Right lobe of liver (tissue), 6 donors: Measurements from ENCODE around the gene REV3L. TPM values are rescaled to one million over a fixed set of nuclear protein-coding genes. Genes with fewer than 3 reads are reported as not detected.

Source experiments
- ATAC-seq, 4 donors: fragments of 200-7000 bp; cut with Tn5 transposase; one replicate each; pipeline ENCODE4 v1.9.1; 2020; ENCODE audit warnings: mild to moderate bottlenecking in 4 of 4, moderate library complexity in 4 of 4
- DNase-seq, 3 donors: peaks; one replicate each; pipeline ENCODE4 v3.0.0-alpha.2; 2020
- H3K27ac ChIP-seq, 3 donors: fragments of 200-600 bp; one replicate each; pipeline ENCODE4 v1.8.0; 2022
- H3K27me3 ChIP-seq, 2 donors: fragments of 200-600 bp; one replicate each; pipeline ENCODE4 v1.8.0; 2022
- H3K36me3 ChIP-seq, 4 donors: fragments of 200-600 bp; sonication (generic) in 1 of 4; one replicate each; pipeline versions ENCODE4 v1.5.1 to v1.8.0; 2017 to 2022; ENCODE audit warnings: control low read depth in 1 of 4
- H3K4me1 ChIP-seq, 4 donors: fragments of 200-600 bp; sonication (generic) in 1 of 4; one replicate each; pipeline versions ENCODE4 v1.5.1 to v1.8.0; 2017 to 2022; ENCODE audit warnings: control low read depth in 1 of 4
- H3K4me3 ChIP-seq, 3 donors: fragments of 200-600 bp; one replicate each; pipeline ENCODE4 v1.8.0; 2022
- H3K9me3 ChIP-seq, 4 donors: fragments of 200-600 bp; sonication (generic) in 1 of 4; one replicate each; pipeline versions ENCODE4 v1.5.1 to v1.8.0; 2017 to 2022; ENCODE audit warnings: control low read depth in 1 of 4
- CTCF ChIP-seq, 4 donors: fragments of 200-600 bp in 3 of 4; fragments of 450-650 bp in 1 of 4; IDR thresholded peaks; one replicate each; pipeline versions ENCODE4 v1.5.1 to v1.8.0; 2016 to 2022; ENCODE audit warnings: antibody characterized with exemption in 4 of 4, mild to moderate bottlenecking in 2 of 4
- POLR2A ChIP-seq: fragments of 450-650 bp; IDR thresholded peaks from one replicate; pipeline ENCODE4 v1.6.1; 2017; ENCODE audit warnings: antibody characterized with exemption, mild to moderate bottlenecking
- WGBS: methylation state at CpG from one replicate; pipeline ENCODE4 v1.1.6; 2018; ENCODE audit warnings: low coverage, low lambda C conversion rate; ENCODE audit not compliant: insufficient coverage; ENCODE audit errors: missing lambda C conversion rate; 5-methylcytosine and 5-hydroxymethylcytosine counted together
- intact Hi-C, 2 donors: fragments of 100-400 bp; cut with DNase I; formaldehyde crosslinking; loops; one replicate each; pipeline versions ENCODE4 v1.11.2 to v1.14.1; 2022
- long read RNA-seq: library from polyadenylated mRNA; unstranded; transcript quantifications from one replicate; pipeline ENCODE4 v2.0.0, GENCODE V29; 2019
- total RNA-seq, 6 experiments: library from RNA; depleted of rRNA in 2 of 6; stranded (reverse); fragments of >200 nt in 2 of 6; fragmentation: NEBNext Ultra II Directional in 3 of 6; extraction: Animal tissue kit (Norgen Biotek cat#: 25700) in 3 of 6; gene quantifications; one replicate each; pipeline versions ENCODE4 v1.1.0 to v1.2.4, GENCODE V29; 2016 to 2023
- donor health status: DM: no; HTN: yes; CAD: no.
- donor health status: DM: no; HTN: no; CAD: no.
- donor health status: DM: no; HTN: no; CAD: no.
- donor health status: DM: no; HTN: yes; CAD: no.
- donor health status: DM: no; HTN: yes; CAD: no.

REV3L gene
- 10 to 100 TPM in 4 of 6 experiments, 1 to 10 TPM in 2; 9.3 to 21.4 (median 12.5) TPM for total RNA-seq
- long read RNA-seq, partial matches to known transcripts, result 0 of 2 reads
- long read RNA-seq, other reads (novel, unspliced or antisense), result 2 of 2 reads

GRCh38 chr6:111482959-111483735, at the start of gene REV3L:
TSS of gene REV3L (minus strand) at chr6:111483218. CDS start at chr6:111482888, 330 bp downstream.
- Histone ChIP-seq H3K27ac (peak within 1 kb of the TSS; percentile 95 to 98 (median 96)), H3K36me3 (no peaks in the 10 kb centered on the region), H3K27me3 (no peaks in the 10 kb centered on the region), H3K4me1 (peaks cover 0 to 24% (median 4%) of the 10 kb centered on the region in 4 donors), H3K4me3 (peak within 1 kb of the TSS; percentile 80 to 89 (median 82)), H3K9me3 (no peaks in the 10 kb centered on the region)
- ATAC-seq, result peak; percentile 63 to 77 (median 70)
- DNase-seq, result peak; percentile 89 to 92 (median 89)
- intact Hi-C loops, result no loop called here
- TF ChIP-seq CTCF (IDR thresholded peaks at IDR 0.05), result no peak
- TF ChIP-seq POLR2A, result peak; percentile 58
- 0% methylated on average over 3 of the region's 84 CpGs for WGBS

- Histone ChIP-seq H3K9me3 (no peaks in the 10 kb centered on the region), H3K4me1 (peaks cover 0 to 8% (median 3%) of the 10 kb centered on the region in 4 donors), H3K27ac (no peak overlapping the region), H3K36me3 (no peaks in the 10 kb centered on the region), H3K27me3 (no peaks in the 10 kb centered on the region), H3K4me3 (no peak overlapping the region)
- TF ChIP-seq POLR2A (no peak), CTCF (IDR thresholded peaks at IDR 0.05) (no peak)
- 92% methylated on average over 5 of the region's 5 CpGs for WGBS
- DNase-seq (no peak), ATAC-seq (no peak)
- intact Hi-C loops, result no loop called here
Measured at GRCh38 chr6:111531185-111531584, 48.2 kb upstream of the REV3L start.

- 91% methylated on average over 7 of the region's 8 CpGs for WGBS
- DNase-seq (no peak), ATAC-seq (no peak)
- intact Hi-C loops, result no loop called here
- Histone ChIP-seq H3K27me3 (no peaks in the 10 kb centered on the region), H3K36me3 (no peaks in the 10 kb centered on the region), H3K4me3 (no peak overlapping the region), H3K4me1 (peaks cover 0 to 8% (median 3%) of the 10 kb centered on the region in 4 donors), H3K27ac (no peak overlapping the region), H3K9me3 (no peaks in the 10 kb centered on the region)
- no peak for TF ChIP-seq CTCF (IDR thresholded peaks at IDR 0.05)
- TF ChIP-seq POLR2A, result no peak
Measured at GRCh38 chr6:111530667-111531066, 47.6 kb upstream of the REV3L start.

GRCh38 chr6:111530218-111530617, 47.2 kb upstream of the REV3L start:
- peaks cover 0 to 8% (median 3%) of the 10 kb centered on the region in 4 donors for H3K4me1 ChIP-seq
- no peak overlapping the region for H3K27ac ChIP-seq
- DNase-seq (no peak), ATAC-seq (no peak)
- no peak for TF ChIP-seq CTCF (IDR thresholded peaks at IDR 0.05)
- no peak for TF ChIP-seq POLR2A
- H3K4me3 ChIP-seq, result no peak overlapping the region
- WGBS, result 58% methylated on average over 2 of the region's 2 CpGs
- intact Hi-C loops, result no loop called here
- no peaks in the 10 kb centered on the region for H3K27me3 ChIP-seq
- H3K36me3 ChIP-seq, result no peaks in the 10 kb centered on the region
- H3K9me3 ChIP-seq, result no peaks in the 10 kb centered on the region
